ENCODE data around the gene CPXM1.
"Not testable (repeated sequence)": the region's sequence is repeated elsewhere in the genome, so short reads cannot be mapped to it uniquely, and the experiment has no call there.

CPXM1 gene

GRCh38 chr20:2816030-2816582 lies 15.7 kb upstream of the CPXM1 start, which contains the start of gene TMEM239:
Gene TMEM239, plus strand, starts transcription at chr20:2816364. Its CDS starts 191 bp downstream, at chr20:2816555.
- H3K4me3 ChIP-seq (replicated peaks; ENCODE audit: low read depth, low read length) = no peak within 1 kb of the TSS
- TF ChIP-seq CTCF (IDR thresholded peaks at IDR 0.05; ENCODE audit: low read length, missing control alignments) = no peak
- DNase-seq (ENCODE audit: low read depth) = no peak

- no peak for TF ChIP-seq CTCF (IDR thresholded peaks at IDR 0.05; ENCODE audit: low read length, missing control alignments)
These were observed 14.9 kb upstream of the CPXM1 start for GRCh38 chr20:2815242-2815900.

GRCh38 chr20:2814587-2815051 lies 14.2 kb upstream of the CPXM1 start, which contains the start of gene C20orf141:
Gene C20orf141, plus strand, starts transcription at chr20:2814987. Its CDS starts 198 bp downstream, at chr20:2815185.
- no peak for TF ChIP-seq CTCF (IDR thresholded peaks at IDR 0.05; ENCODE audit: low read length, missing control alignments)
- peak; percentile 97 for DNase-seq (ENCODE audit: low read depth)
- no peak within 1 kb of the TSS for H3K4me3 ChIP-seq (replicated peaks; ENCODE audit: low read depth, low read length)

More at GRCh38 chr20:2815242-2815900, 14.9 kb upstream of the CPXM1 start:
- DNase-seq (ENCODE audit: low read depth) = no peak
- no peak overlapping the region for H3K4me3 ChIP-seq (replicated peaks; ENCODE audit: low read depth, low read length)

- DNase-seq (ENCODE audit: low read depth) = no peak
- H3K4me3 ChIP-seq (replicated peaks; ENCODE audit: low read depth, low read length) = no peak overlapping the region
- TF ChIP-seq CTCF (IDR thresholded peaks at IDR 0.05; ENCODE audit: low read length, missing control alignments) = no peak
These were observed 13.6 kb upstream of the CPXM1 start for GRCh38 chr20:2814076-2814475.

GRCh38 chr20:2812189-2812588 lies 11.8 kb upstream of the CPXM1 start:
- no peak overlapping the region for H3K4me3 ChIP-seq (replicated peaks; ENCODE audit: low read depth, low read length)
- TF ChIP-seq CTCF (IDR thresholded peaks at IDR 0.05; ENCODE audit: low read length, missing control alignments) = no peak

GRCh38 chr20:2809690-2810089 lies 9.3 kb upstream of the CPXM1 start:
- H3K4me3 ChIP-seq (replicated peaks; ENCODE audit: low read depth, low read length) = no peak overlapping the region
- no peak for TF ChIP-seq CTCF (IDR thresholded peaks at IDR 0.05; ENCODE audit: low read length, missing control alignments)
- DNase-seq (ENCODE audit: low read depth) = no peak

More at GRCh38 chr20:2812189-2812588, 11.8 kb upstream of the CPXM1 start:
- no peak for DNase-seq (ENCODE audit: low read depth)

GRCh38 chr20:2807929-2808328 lies 7.5 kb upstream of the CPXM1 start:
- DNase-seq (ENCODE audit: low read depth); H3K4me3 ChIP-seq (replicated peaks; ENCODE audit: low read depth, low read length): not testable (repeated sequence)

All from fibroblast of pulmonary artery (primary cell).